NB4 (cell line): ENCODE data around the gene LPP.

Experiments
- CTCF ChIP-seq: IDR thresholded peaks from one replicate; pipeline ENCODE4 v1.5.1; 2012; ENCODE audit warnings: low read depth, low read length
- POLR2A ChIP-seq: IDR thresholded peaks from 2 replicates; pipeline ENCODE4 v1.6.1; 2011; ENCODE audit warnings: mild to moderate bottlenecking; ENCODE audit not compliant: insufficient read length; ENCODE audit errors: extremely low read depth

DNA sequence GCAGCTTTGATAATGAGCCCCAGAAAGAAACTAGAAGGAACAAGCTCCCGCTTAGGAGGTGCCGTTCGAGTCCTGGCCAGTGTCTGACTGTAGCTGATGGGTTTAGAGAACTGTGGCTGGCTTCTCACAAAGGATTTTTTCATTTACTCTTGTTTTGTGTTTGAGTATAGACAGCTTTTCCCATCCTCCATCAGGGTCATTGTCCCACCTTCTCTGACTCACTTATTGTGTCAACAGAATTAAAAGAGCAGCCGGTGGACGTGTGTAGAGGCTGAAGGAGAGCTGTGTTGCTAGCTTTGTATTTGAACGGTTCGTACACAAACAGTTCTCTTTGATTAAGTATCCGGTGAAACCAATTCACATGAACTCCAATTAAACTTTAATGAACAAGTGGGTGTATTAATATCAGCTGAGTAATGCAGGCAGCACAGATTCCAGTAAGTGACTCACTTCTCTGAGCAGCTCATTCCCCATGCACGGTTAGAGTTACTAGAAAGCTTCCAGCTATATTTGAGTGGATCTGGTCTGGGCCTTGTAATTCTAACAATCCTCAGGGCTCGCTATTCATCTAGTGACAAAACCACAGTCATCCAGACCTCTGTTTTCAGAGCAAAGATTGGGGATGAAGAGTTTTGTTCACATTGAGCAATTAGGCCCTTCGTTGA is 141.0 kb downstream of the LPP start:
- TF ChIP-seq CTCF (no peak), POLR2A (no peak)
